H9 (cell line): ENCODE measurements around the gene DPYD. TPM values are rescaled to one million over a fixed set of nuclear protein-coding genes. Genes with fewer than 3 reads are reported as not detected.

Source experiments
- DNase-seq: peaks from one replicate; pipeline ENCODE4 v3.0.0-alpha.2; 2017
- H2AFZ ChIP-seq: one replicate; pipeline ENCODE4 v1.6.1; 2013; ENCODE audit warnings: mild to moderate bottlenecking, low read length, control low read depth, moderate library complexity
- H2AK5ac ChIP-seq: 2 replicates; pipeline ENCODE4 v1.6.1; 2013; ENCODE audit warnings: low read length, control low read depth, mixed read lengths; ENCODE audit not compliant: insufficient read length
- H2BK120ac ChIP-seq: one replicate; pipeline ENCODE4 v1.6.1; 2013; ENCODE audit warnings: low read depth, mild to moderate bottlenecking, low read length, control low read depth, inconsistent platforms; ENCODE audit not compliant: poor library complexity, severe bottlenecking
- H2BK12ac ChIP-seq: 2 replicates; pipeline ENCODE4 v1.6.1; 2013; ENCODE audit warnings: low read length, control low read depth, mixed read lengths, low read depth; ENCODE audit not compliant: insufficient read length
- H2BK15ac ChIP-seq: 2 replicates; pipeline ENCODE4 v1.6.1; 2013; ENCODE audit warnings: low read depth, low read length, control low read depth
- H2BK20ac ChIP-seq: one replicate; pipeline ENCODE4 v1.6.1; 2013; ENCODE audit warnings: low read depth, mild to moderate bottlenecking, low read length, control low read depth, inconsistent platforms; ENCODE audit not compliant: poor library complexity, severe bottlenecking
- H2BK5ac ChIP-seq: 2 replicates; pipeline ENCODE4 v1.6.1; 2013; ENCODE audit warnings: low read length, control low read depth, mixed read lengths; ENCODE audit not compliant: insufficient read length
- H3K14ac ChIP-seq: 2 replicates; pipeline ENCODE4 v1.6.1; 2013; ENCODE audit warnings: low read length, control low read depth; ENCODE audit not compliant: insufficient read depth
- H3K18ac ChIP-seq: 2 replicates; pipeline ENCODE4 v1.6.1; 2013; ENCODE audit warnings: low read depth, mild to moderate bottlenecking, mixed read lengths, low read length, control low read depth; ENCODE audit not compliant: insufficient read length
- H3K23ac ChIP-seq: 2 replicates; pipeline ENCODE4 v1.6.1; 2013; ENCODE audit warnings: low read length, control low read depth, mixed read lengths, low read depth; ENCODE audit not compliant: insufficient read length
- H3K23me2 ChIP-seq: 2 replicates; pipeline ENCODE4 v1.6.1; 2013; ENCODE audit warnings: low read depth, mild to moderate bottlenecking, mixed read lengths, low read length, control low read depth; ENCODE audit not compliant: insufficient read length, poor library complexity, severe bottlenecking
- H3K27ac ChIP-seq: 2 replicates; pipeline ENCODE4 v1.5.1; 2013; ENCODE audit warnings: low read length, control low read depth, mixed read lengths, low read depth; ENCODE audit not compliant: insufficient read length
- H3K27me3 ChIP-seq: 2 replicates; pipeline ENCODE4 v1.6.1; 2013; ENCODE audit warnings: low read length, control low read depth, inconsistent platforms; ENCODE audit not compliant: insufficient read depth
- H3K4ac ChIP-seq: 2 replicates; pipeline ENCODE4 v1.6.1; 2013; ENCODE audit warnings: low read depth, mild to moderate bottlenecking, control low read depth, inconsistent platforms, low read length, moderate library complexity
- H3K4me1 ChIP-seq: 2 replicates; pipeline ENCODE4 v1.6.1; 2013; ENCODE audit warnings: low read length, control low read depth, inconsistent platforms; ENCODE audit not compliant: insufficient read depth
- H3K4me2 ChIP-seq: 2 replicates; pipeline ENCODE4 v1.6.1; 2013; ENCODE audit warnings: low read length, control low read depth, mixed read lengths; ENCODE audit not compliant: insufficient read length, insufficient read depth
- H3K56ac ChIP-seq: 2 replicates; pipeline ENCODE4 v1.6.1; 2013; ENCODE audit warnings: low read depth, mild to moderate bottlenecking, mixed read lengths, low read length, control low read depth; ENCODE audit not compliant: insufficient read length
- H3K79me1 ChIP-seq: 2 replicates; pipeline ENCODE4 v1.6.1; 2013; ENCODE audit warnings: low read depth, mild to moderate bottlenecking, moderate library complexity, low read length, control low read depth, inconsistent platforms; ENCODE audit not compliant: insufficient read depth, poor library complexity, severe bottlenecking
- H3K79me2 ChIP-seq: 2 replicates; pipeline ENCODE4 v1.6.1; 2013; ENCODE audit warnings: low read length, control low read depth, inconsistent platforms; ENCODE audit not compliant: insufficient read depth
- H3K9ac ChIP-seq: 2 replicates; pipeline ENCODE4 v1.6.1; 2013; ENCODE audit warnings: low read length, control low read depth, mixed read lengths; ENCODE audit not compliant: insufficient read length; ENCODE audit errors: extremely low read depth
- H3K9me3 ChIP-seq: one replicate; pipeline ENCODE4 v1.6.1; 2013; ENCODE audit warnings: low read depth, low read length, inconsistent platforms; ENCODE audit not compliant: control insufficient read depth
- H3T11ph ChIP-seq: one replicate; pipeline ENCODE4 v1.6.1; 2013; ENCODE audit warnings: mild to moderate bottlenecking, low read length, control low read depth, inconsistent platforms
- H4K20me1 ChIP-seq: one replicate; pipeline ENCODE4 v1.6.1; 2013; ENCODE audit not compliant: control insufficient read depth, insufficient read length, insufficient read depth
- H4K5ac ChIP-seq: 2 replicates; pipeline ENCODE4 v1.6.1; 2013; ENCODE audit warnings: low read depth, mild to moderate bottlenecking, mixed read lengths, low read length, control low read depth; ENCODE audit not compliant: insufficient read length
- H4K8ac ChIP-seq: replicated peaks from 2 replicates; pipeline ENCODE4 v1.6.1; 2013; ENCODE audit warnings: low read length, control low read depth, mixed read lengths, low read depth; ENCODE audit not compliant: insufficient read length
- H4K91ac ChIP-seq: 2 replicates; pipeline ENCODE4 v1.6.1; 2013; ENCODE audit warnings: low read depth, mild to moderate bottlenecking, moderate library complexity, mixed read lengths, low read length, control low read depth; ENCODE audit not compliant: insufficient read length
- H3K27ac Mint-ChIP-seq, 3 experiments: 2 replicates in 2 of 3; 3 replicates in 1 of 3; pipeline ENCODE4 v1.8.0; 2020 to 2021; ENCODE audit warnings: mixed read lengths in 3 of 3, mild to moderate bottlenecking in 1 of 3, moderate library complexity in 1 of 3
- H3K27me3 Mint-ChIP-seq: 2 replicates; pipeline ENCODE4 v1.8.0; 2021; ENCODE audit warnings: low read depth, mild to moderate bottlenecking, moderate library complexity, mixed read lengths
- H3K36me3 Mint-ChIP-seq, 3 experiments: 2 replicates in 2 of 3; 3 replicates in 1 of 3; pipeline ENCODE4 v1.8.0; 2020 to 2021; ENCODE audit warnings: low read depth in 3 of 3, mixed read lengths in 3 of 3; ENCODE audit not compliant: insufficient read depth in 1 of 3
- H3K4me1 Mint-ChIP-seq, 2 experiments: 2 replicates each; pipeline ENCODE4 v1.8.0; 2020; ENCODE audit warnings: mixed read lengths in 2 of 2
- H3K4me3 Mint-ChIP-seq, 2 experiments: 2 replicates in 1 of 2; 3 replicates in 1 of 2; pipeline ENCODE4 v1.8.0; 2020 to 2021; ENCODE audit warnings: mild to moderate bottlenecking in 2 of 2, mixed read lengths in 2 of 2, moderate library complexity in 1 of 2
- H3K9me3 Mint-ChIP-seq, 2 experiments: 2 replicates in 1 of 2; 3 replicates in 1 of 2; pipeline ENCODE4 v1.8.0; 2020; ENCODE audit warnings: mild to moderate bottlenecking in 2 of 2, mixed read lengths in 2 of 2, moderate library complexity in 1 of 2
- WGBS: extraction: QIAGEN DNeasy Blood & Tissue Kit; methylation state at CpG from one replicate; pipeline ENCODE4 v1.1.7; 2013; ENCODE audit warnings: missing lambda C conversion rate, low lambda C conversion rate, mixed read lengths; ENCODE audit not compliant: insufficient read length; ENCODE audit errors: extremely low coverage; 5-methylcytosine and 5-hydroxymethylcytosine counted together
- total RNA-seq: library from RNA; stranded (reverse); gene quantifications from 2 replicates; pipeline ENCODE4 v1.2.1, GENCODE V29; 2021
- TF ChIP-seq, protein P1 (sequence below): fragments of 200-600 bp; sonication (generic); conservative IDR thresholded peaks from 3 replicates; pipeline ENCODE4 v1.8.0; 2021; ENCODE audit warnings: antibody characterized with exemption, mild to moderate bottlenecking

Gene DPYD
- total RNA-seq, 1 experiment from 2014 or later, result 0.37 TPM

DNA sequence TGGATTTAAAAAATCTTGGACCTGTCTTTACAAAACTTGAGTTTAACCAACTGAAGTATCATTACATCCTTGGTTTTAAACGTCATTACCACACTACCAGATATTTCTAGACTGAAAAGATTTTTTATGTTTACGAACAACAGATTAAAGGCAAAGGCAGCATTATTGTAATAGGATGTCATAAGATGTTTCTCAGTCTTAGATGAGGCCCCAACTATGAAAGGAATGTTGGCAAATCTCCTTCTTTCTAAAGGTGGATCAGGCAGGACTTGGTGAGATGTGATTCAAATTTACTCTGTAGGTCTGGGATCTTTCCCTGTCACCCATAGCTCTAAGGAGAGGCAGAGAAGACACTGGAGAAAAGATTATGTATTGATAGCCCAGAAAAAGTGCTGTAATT, 781.3 kb downstream of the DPYD start:
- DNase-seq, result no peak
- H3K27me3 Mint-ChIP-seq, result no peaks in the 10 kb centered on the region

More for the DNA sequence above, 781.3 kb downstream of the DPYD start:
- H2BK15ac ChIP-seq, result no peak overlapping the region
- Mint-ChIP-seq H3K4me1 (peaks cover 5 to 7% of the 10 kb centered on the region in 2 experiments), H3K9me3 (no peaks in the 10 kb centered on the region), H3K27ac (no peak overlapping the region), H3K36me3 (no peaks in the 10 kb centered on the region), H3K4me3 (no peak overlapping the region)
- H3K4me2 ChIP-seq, result no peak overlapping the region
- no peak overlapping the region for H4K5ac ChIP-seq
- no peak overlapping the region for H4K91ac ChIP-seq
- H3T11ph ChIP-seq, result no peak overlapping the region
- no peak overlapping the region for H3K4ac ChIP-seq
- TF ChIP-seq, protein P1, sequence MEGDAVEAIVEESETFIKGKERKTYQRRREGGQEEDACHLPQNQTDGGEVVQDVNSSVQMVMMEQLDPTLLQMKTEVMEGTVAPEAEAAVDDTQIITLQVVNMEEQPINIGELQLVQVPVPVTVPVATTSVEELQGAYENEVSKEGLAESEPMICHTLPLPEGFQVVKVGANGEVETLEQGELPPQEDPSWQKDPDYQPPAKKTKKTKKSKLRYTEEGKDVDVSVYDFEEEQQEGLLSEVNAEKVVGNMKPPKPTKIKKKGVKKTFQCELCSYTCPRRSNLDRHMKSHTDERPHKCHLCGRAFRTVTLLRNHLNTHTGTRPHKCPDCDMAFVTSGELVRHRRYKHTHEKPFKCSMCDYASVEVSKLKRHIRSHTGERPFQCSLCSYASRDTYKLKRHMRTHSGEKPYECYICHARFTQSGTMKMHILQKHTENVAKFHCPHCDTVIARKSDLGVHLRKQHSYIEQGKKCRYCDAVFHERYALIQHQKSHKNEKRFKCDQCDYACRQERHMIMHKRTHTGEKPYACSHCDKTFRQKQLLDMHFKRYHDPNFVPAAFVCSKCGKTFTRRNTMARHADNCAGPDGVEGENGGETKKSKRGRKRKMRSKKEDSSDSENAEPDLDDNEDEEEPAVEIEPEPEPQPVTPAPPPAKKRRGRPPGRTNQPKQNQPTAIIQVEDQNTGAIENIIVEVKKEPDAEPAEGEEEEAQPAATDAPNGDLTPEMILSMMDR, result no peak
- H3K23ac ChIP-seq, result no peak overlapping the region
- no peaks in the 10 kb centered on the region for H3K9me3 ChIP-seq
- no peak overlapping the region for H2BK5ac ChIP-seq
- no peak overlapping the region for H3K14ac ChIP-seq
- H3K79me2 ChIP-seq, result no peaks in the 10 kb centered on the region
- H3K18ac ChIP-seq, result no peak overlapping the region
- no peaks in the 10 kb centered on the region for H4K20me1 ChIP-seq
- no peak overlapping the region for H2AK5ac ChIP-seq
- peaks cover 2% of the 10 kb centered on the region; the same call in 1 of the 2 replicates for H3K4me1 ChIP-seq
- H4K8ac ChIP-seq, result no peak overlapping the region
- H2AFZ ChIP-seq, result no peak overlapping the region
- no peaks in the 10 kb centered on the region for H3K27me3 ChIP-seq
- H2BK20ac ChIP-seq, result no peak overlapping the region
- H2BK120ac ChIP-seq, result no peak overlapping the region
- no peak overlapping the region for H3K56ac ChIP-seq
- no peaks in the 10 kb centered on the region for H3K23me2 ChIP-seq
- H3K9ac ChIP-seq, result no peak overlapping the region
- H3K27ac ChIP-seq, result no peak overlapping the region
- no peak overlapping the region for H2BK12ac ChIP-seq
- WGBS, result no CpG with 5 or more reads among the region's 2 CpGs
- H3K79me1 ChIP-seq, result no peaks in the 10 kb centered on the region
